ENCODE measurements around the gene APH1A.

Gene APH1A

DNA sequence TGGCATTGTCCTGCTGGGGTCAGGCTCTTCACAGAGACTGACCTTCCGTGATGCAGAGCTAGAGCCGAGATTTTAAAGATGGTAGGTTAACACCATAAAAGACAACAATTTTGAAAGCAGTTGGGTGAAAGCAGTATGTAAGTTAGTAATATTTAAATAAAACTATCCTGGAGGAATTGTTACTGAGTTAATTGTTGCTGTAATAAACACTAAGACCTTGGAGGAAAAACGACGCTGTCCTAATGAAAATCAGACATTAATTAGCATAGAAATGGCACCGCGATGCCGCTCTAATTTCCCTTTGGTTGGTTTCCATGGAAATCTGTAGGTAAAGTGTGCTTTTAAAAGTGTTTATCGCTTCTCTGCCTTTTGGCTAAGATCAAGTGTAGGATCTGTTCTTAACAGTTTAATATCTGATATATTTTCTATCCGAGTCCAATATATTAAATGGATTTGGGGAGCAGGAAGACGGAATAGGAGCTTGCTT lies 32.2 kb downstream of the APH1A start:
- TF ChIP-seq, protein P1, sequence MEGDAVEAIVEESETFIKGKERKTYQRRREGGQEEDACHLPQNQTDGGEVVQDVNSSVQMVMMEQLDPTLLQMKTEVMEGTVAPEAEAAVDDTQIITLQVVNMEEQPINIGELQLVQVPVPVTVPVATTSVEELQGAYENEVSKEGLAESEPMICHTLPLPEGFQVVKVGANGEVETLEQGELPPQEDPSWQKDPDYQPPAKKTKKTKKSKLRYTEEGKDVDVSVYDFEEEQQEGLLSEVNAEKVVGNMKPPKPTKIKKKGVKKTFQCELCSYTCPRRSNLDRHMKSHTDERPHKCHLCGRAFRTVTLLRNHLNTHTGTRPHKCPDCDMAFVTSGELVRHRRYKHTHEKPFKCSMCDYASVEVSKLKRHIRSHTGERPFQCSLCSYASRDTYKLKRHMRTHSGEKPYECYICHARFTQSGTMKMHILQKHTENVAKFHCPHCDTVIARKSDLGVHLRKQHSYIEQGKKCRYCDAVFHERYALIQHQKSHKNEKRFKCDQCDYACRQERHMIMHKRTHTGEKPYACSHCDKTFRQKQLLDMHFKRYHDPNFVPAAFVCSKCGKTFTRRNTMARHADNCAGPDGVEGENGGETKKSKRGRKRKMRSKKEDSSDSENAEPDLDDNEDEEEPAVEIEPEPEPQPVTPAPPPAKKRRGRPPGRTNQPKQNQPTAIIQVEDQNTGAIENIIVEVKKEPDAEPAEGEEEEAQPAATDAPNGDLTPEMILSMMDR (IDR thresholded peaks at IDR 0.05; ENCODE audit: insufficient read depth, low read length, poor library complexity, severe bottlenecking), result no peak
- TF ChIP-seq EZH2phosphoT487 (conservative IDR thresholded peaks at IDR 0.05; ENCODE audit: low read length), result no peak
- H3K27ac ChIP-seq (ENCODE audit: low read depth, low read length), result peak overlapping the region; percentile 94
- H3K79me2 ChIP-seq (ENCODE audit: insufficient read depth, low read length), result peaks cover 41% of the 10 kb centered on the region

DNA sequence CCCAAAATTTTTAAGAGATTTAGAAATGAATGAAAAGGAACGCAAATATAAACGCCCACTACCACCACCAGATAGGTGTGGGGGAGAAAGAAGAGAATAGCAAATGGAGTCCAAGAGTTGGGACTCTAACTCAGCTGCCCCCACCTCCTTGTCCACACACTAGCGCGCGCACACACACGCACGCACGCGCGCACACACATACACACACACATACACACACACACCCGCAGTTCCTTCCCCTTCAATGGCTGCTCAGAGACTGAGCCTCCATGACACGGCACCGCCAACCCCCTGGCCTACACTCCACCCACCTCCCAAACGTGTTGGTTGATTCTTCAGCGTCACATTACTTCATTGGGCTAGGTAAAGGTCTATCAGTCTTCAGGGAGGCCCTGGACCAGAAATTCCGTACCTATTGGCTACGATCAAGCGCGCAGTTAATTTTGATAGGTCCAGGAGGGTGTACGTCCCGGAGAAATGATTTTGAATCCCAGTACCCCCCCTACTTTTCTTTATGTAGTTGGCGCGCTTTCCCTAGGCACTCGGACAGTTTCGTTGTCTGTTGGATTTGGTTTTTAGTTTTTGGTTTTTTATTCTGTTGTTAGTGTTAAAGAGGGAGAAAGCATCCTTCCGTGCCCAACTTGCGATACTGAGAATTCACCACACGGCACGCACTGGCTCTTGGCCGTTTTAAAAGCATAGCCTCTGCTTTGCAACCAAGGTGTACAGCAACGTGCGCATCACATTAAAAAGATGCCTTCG lies 32.8 kb downstream of the APH1A start, which contains the start of gene ANP32E:
Gene ANP32E (minus strand): TSS at position 261 of the 762 bp plus-strand sequence. CDS start 326 bp downstream, outside the sequence.
- Histone ChIP-seq H3K9ac (ENCODE audit: low read length) (peak within 1 kb of the TSS; percentile 100), H3K9me3 (ENCODE audit: insufficient read depth, low read length) (no peaks in the 10 kb centered on the region), H3F3A (ENCODE audit: insufficient read depth) (peaks cover 15% of the 10 kb centered on the region), H2AFZ (ENCODE audit: low read depth, low read length, severe bottlenecking) (peak within 1 kb of the TSS; percentile 74), H3K27me3 (ENCODE audit: low read length) (no peaks in the 10 kb centered on the region), H3K4me2 (ENCODE audit: low read depth, low read length, poor library complexity, severe bottlenecking) (peak within 1 kb of the TSS; percentile 94), H3K9me2 (replicated peaks; ENCODE audit: insufficient read depth, low read length) (no peaks in the 10 kb centered on the region), H3K36me3 (ENCODE audit: low read length) (peaks cover 2% of the 10 kb centered on the region; the same call in 1 of the 2 replicates), H3K4me3 (ENCODE audit: insufficient read depth, low read length, poor library complexity, severe bottlenecking) (peak within 1 kb of the TSS; percentile 79), H3K27ac (ENCODE audit: low read depth, low read length) (peak within 1 kb of the TSS; percentile 94), H3K79me2 (ENCODE audit: insufficient read depth, low read length) (peaks cover 46% of the 10 kb centered on the region), H4K20me1 (ENCODE audit: low read depth, low read length) (no peaks in the 10 kb centered on the region)
- TF ChIP-seq EZH2phosphoT487 (conservative IDR thresholded peaks at IDR 0.05; ENCODE audit: low read length), result no peak
- TF ChIP-seq, protein P1 (IDR thresholded peaks at IDR 0.05; ENCODE audit: insufficient read depth, low read length, poor library complexity, severe bottlenecking), result no peak

More for the DNA sequence above, 32.2 kb downstream of the APH1A start:
- peak overlapping the region; percentile 94 for H3K4me2 ChIP-seq (ENCODE audit: low read depth, low read length, poor library complexity, severe bottlenecking)
- H3K4me3 ChIP-seq (ENCODE audit: insufficient read depth, low read length, poor library complexity, severe bottlenecking), result peak overlapping the region; percentile 58
- no peaks in the 10 kb centered on the region for H4K20me1 ChIP-seq (ENCODE audit: low read depth, low read length)
- H3F3A ChIP-seq (ENCODE audit: insufficient read depth), result peaks cover 15% of the 10 kb centered on the region
- peak overlapping the region; percentile 74 for H2AFZ ChIP-seq (ENCODE audit: low read depth, low read length, severe bottlenecking)
- H3K36me3 ChIP-seq (ENCODE audit: low read length), result peaks cover under 1% of the 10 kb centered on the region; the same call in 1 of the 2 replicates
- no peaks in the 10 kb centered on the region for H3K9me2 ChIP-seq (replicated peaks; ENCODE audit: insufficient read depth, low read length)
- H3K27me3 ChIP-seq (ENCODE audit: low read length), result no peaks in the 10 kb centered on the region
- H3K9me3 ChIP-seq (ENCODE audit: insufficient read depth, low read length), result no peaks in the 10 kb centered on the region
- H3K9ac ChIP-seq (ENCODE audit: low read length), result peak overlapping the region; percentile 100

DNA sequence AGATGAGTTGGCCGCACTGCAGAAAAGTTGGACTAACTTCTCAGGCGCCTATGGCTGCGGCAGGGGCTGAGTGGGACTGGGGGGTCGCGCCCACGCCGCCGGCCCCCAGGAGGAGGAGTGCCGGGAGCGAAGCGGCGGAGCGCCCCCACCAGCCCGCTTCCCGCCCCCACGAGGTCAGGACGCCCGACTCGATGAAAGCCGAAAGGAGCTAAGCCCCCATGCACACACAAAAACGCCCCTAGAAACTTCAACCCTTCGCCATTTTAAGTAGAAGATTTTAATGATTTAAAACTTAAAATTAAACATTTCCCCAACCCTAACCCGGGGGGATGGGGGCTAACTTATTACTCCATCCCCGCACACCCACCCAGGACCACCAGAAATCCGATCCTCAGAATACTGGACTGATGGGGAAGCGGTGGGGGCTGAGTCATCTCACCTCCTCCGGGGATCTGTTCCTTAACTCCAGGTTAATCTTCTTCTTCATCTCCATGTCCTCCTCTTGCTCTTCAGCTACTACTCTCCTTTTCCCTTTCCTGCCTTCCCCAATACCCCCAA lies 33.4 kb downstream of the APH1A start:
- Histone ChIP-seq H4K20me1 (ENCODE audit: low read depth, low read length) (no peaks in the 10 kb centered on the region), H3K9me2 (replicated peaks; ENCODE audit: insufficient read depth, low read length) (no peaks in the 10 kb centered on the region), H3F3A (ENCODE audit: insufficient read depth) (peaks cover 16% of the 10 kb centered on the region), H2AFZ (ENCODE audit: low read depth, low read length, severe bottlenecking) (no peak overlapping the region), H3K27ac (ENCODE audit: low read depth, low read length) (peak overlapping the region; percentile 94), H3K4me3 (ENCODE audit: insufficient read depth, low read length, poor library complexity, severe bottlenecking) (peak overlapping the region; percentile 79), H3K36me3 (ENCODE audit: low read length) (peaks cover 4% of the 10 kb centered on the region; the same call in 1 of the 2 replicates), H3K27me3 (ENCODE audit: low read length) (no peaks in the 10 kb centered on the region), H3K79me2 (ENCODE audit: insufficient read depth, low read length) (peaks cover 52% of the 10 kb centered on the region), H3K9ac (ENCODE audit: low read length) (peak overlapping the region; percentile 100), H3K9me3 (ENCODE audit: insufficient read depth, low read length) (no peaks in the 10 kb centered on the region), H3K4me2 (ENCODE audit: low read depth, low read length, poor library complexity, severe bottlenecking) (peak overlapping the region; percentile 80)
- TF ChIP-seq, protein P1 (IDR thresholded peaks at IDR 0.05; ENCODE audit: insufficient read depth, low read length, poor library complexity, severe bottlenecking), result peak; percentile 13
- TF ChIP-seq EZH2phosphoT487 (conservative IDR thresholded peaks at IDR 0.05; ENCODE audit: low read length), result no peak

Data from SU-DHL-6 (cell line).